ENCODE results near the gene PPP2R2C. TPM values are rescaled to one million over a fixed set of nuclear protein-coding genes. Genes with fewer than 3 reads are reported as not detected.

Gene PPP2R2C
- total RNA-seq, 1 experiment from 2014 or later = 8.1 TPM

GRCh38 chr4:6418193-6418755 lies 54.1 kb downstream of the PPP2R2C start:
- Histone ChIP-seq H2BK12ac (ENCODE audit: insufficient read length, low read depth, low read length) (no peak overlapping the region), H3K23me2 (ENCODE audit: insufficient read length, low read depth, low read length, poor library complexity, severe bottlenecking) (no peaks in the 10 kb centered on the region), H3T11ph (ENCODE audit: low read length) (no peak overlapping the region), H3K27ac (ENCODE audit: insufficient read length, low read depth, low read length) (no peak overlapping the region), H3K27me3 (ENCODE audit: insufficient read depth, low read length) (no peaks in the 10 kb centered on the region), H2BK120ac (ENCODE audit: low read depth, low read length, poor library complexity, severe bottlenecking) (no peak overlapping the region), H2AK5ac (ENCODE audit: insufficient read length, low read length) (no peak overlapping the region), H2BK15ac (ENCODE audit: low read depth, low read length) (no peak overlapping the region), H3K4me1 (ENCODE audit: insufficient read depth, low read length) (no peaks in the 10 kb centered on the region), H3K4me2 (ENCODE audit: insufficient read depth, insufficient read length, low read length) (no peak overlapping the region), H3K79me1 (ENCODE audit: insufficient read depth, low read depth, low read length, poor library complexity, severe bottlenecking) (no peaks in the 10 kb centered on the region), H3K9me3 (ENCODE audit: control insufficient read depth, low read depth, low read length) (no peaks in the 10 kb centered on the region), H3K9ac (ENCODE audit: extremely low read depth, insufficient read length, low read length) (no peak overlapping the region), H3K18ac (ENCODE audit: insufficient read length, low read depth, low read length) (no peak overlapping the region), H4K91ac (ENCODE audit: insufficient read length, low read depth, low read length) (no peak overlapping the region), H4K5ac (ENCODE audit: insufficient read length, low read depth, low read length) (no peak overlapping the region), H2BK20ac (ENCODE audit: low read depth, low read length, poor library complexity, severe bottlenecking) (no peak overlapping the region), H3K56ac (ENCODE audit: insufficient read length, low read depth, low read length) (no peak overlapping the region), H3K79me2 (ENCODE audit: insufficient read depth, low read length) (no peaks in the 10 kb centered on the region), H4K8ac (replicated peaks; ENCODE audit: insufficient read length, low read depth, low read length) (no peak overlapping the region), H3K23ac (ENCODE audit: insufficient read length, low read depth, low read length) (no peak overlapping the region), H4K20me1 (ENCODE audit: control insufficient read depth, insufficient read depth, insufficient read length) (no peaks in the 10 kb centered on the region), H2AFZ (ENCODE audit: low read length) (no peak overlapping the region), H2BK5ac (ENCODE audit: insufficient read length, low read length) (no peak overlapping the region), H3K4ac (ENCODE audit: low read depth, low read length) (no peak overlapping the region), H3K14ac (ENCODE audit: insufficient read depth, low read length) (no peak overlapping the region)
- no CpG with 5 or more reads among the region's 9 CpGs for WGBS (ENCODE audit: extremely low coverage, insufficient read length, low lambda C conversion rate)
- H3K27me3 Mint-ChIP-seq (ENCODE audit: low read depth) = no peaks in the 10 kb centered on the region
- no peaks in the 10 kb centered on the region for H3K9me3 Mint-ChIP-seq
- no peak for DNase-seq
- TF ChIP-seq CTCF (conservative IDR thresholded peaks at IDR 0.05) = no peak
- H3K4me3 Mint-ChIP-seq = no peak overlapping the region
- H3K36me3 Mint-ChIP-seq (ENCODE audit: insufficient read depth in 1 of 3, low read depth in 3 of 3) = no peaks in the 10 kb centered on the region
- peaks cover 6 to 18% of the 10 kb centered on the region in 2 experiments; a peak in 3 of 4 replicates for H3K4me1 Mint-ChIP-seq
- peak overlapping the region in 1 of 3 experiments; percentile 34; a peak in 1 of 7 replicates for H3K27ac Mint-ChIP-seq

All from H9 (cell line).